Measurements from ENCODE around the gene IMMP2L.

Gene IMMP2L

GRCh38 chr7:111393011-111393754 lies 169.1 kb downstream of the IMMP2L start:
- DNase-seq (ENCODE audit: low spot score) = no peak

GRCh38 chr7:111392294-111392693 lies 170.0 kb downstream of the IMMP2L start:
- DNase-seq (ENCODE audit: low spot score) = no peak

- no peak for DNase-seq (ENCODE audit: low spot score)
Observed at GRCh38 chr7:111390000-111390399, 172.3 kb downstream of the IMMP2L start.

- no peak for DNase-seq (ENCODE audit: low spot score)
Observed at GRCh38 chr7:111388912-111389311, 173.4 kb downstream of the IMMP2L start.

GRCh38 chr7:111388016-111388415 lies 174.3 kb downstream of the IMMP2L start:
- no peak for DNase-seq (ENCODE audit: low spot score)

GRCh38 chr7:111384065-111384891 lies 178.0 kb downstream of the IMMP2L start:
- DNase-seq (ENCODE audit: low spot score) = no peak

GRCh38 chr7:111383133-111383532 lies 179.2 kb downstream of the IMMP2L start:
- no peak for DNase-seq (ENCODE audit: low spot score)

GRCh38 chr7:111381590-111381989 lies 180.7 kb downstream of the IMMP2L start:
- DNase-seq (ENCODE audit: low spot score) = no peak

GRCh38 chr7:111380945-111381344 lies 181.3 kb downstream of the IMMP2L start:
- no peak for DNase-seq (ENCODE audit: low spot score)

- DNase-seq (ENCODE audit: low spot score) = no peak
Observed at GRCh38 chr7:111374027-111374426, 188.3 kb downstream of the IMMP2L start.

GRCh38 chr7:111371437-111371836 lies 190.9 kb downstream of the IMMP2L start:
- DNase-seq (ENCODE audit: low spot score) = no peak

GRCh38 chr7:111370002-111370401 lies 192.3 kb downstream of the IMMP2L start:
- no peak for DNase-seq (ENCODE audit: low spot score)

- DNase-seq (ENCODE audit: low spot score) = no peak
Observed at GRCh38 chr7:111368381-111369065, 193.8 kb downstream of the IMMP2L start.

- no peak for DNase-seq (ENCODE audit: low spot score)
Observed at GRCh38 chr7:111364413-111364812, 197.9 kb downstream of the IMMP2L start.

- no peak for DNase-seq (ENCODE audit: low spot score)
Observed at GRCh38 chr7:111363099-111363498, 199.2 kb downstream of the IMMP2L start.

- DNase-seq (ENCODE audit: low spot score) = no peak
Observed at GRCh38 chr7:111362506-111363054, 199.7 kb downstream of the IMMP2L start.

GRCh38 chr7:111358915-111359314 lies 203.4 kb downstream of the IMMP2L start:
- DNase-seq (ENCODE audit: low spot score) = no peak

- no peak for DNase-seq (ENCODE audit: low spot score)
Observed at GRCh38 chr7:111357691-111358090, 204.6 kb downstream of the IMMP2L start.

- DNase-seq (ENCODE audit: low spot score) = no peak
Observed at GRCh38 chr7:111356941-111357340, 205.4 kb downstream of the IMMP2L start.

GRCh38 chr7:111352319-111352718 lies 210.0 kb downstream of the IMMP2L start:
- DNase-seq (ENCODE audit: low spot score) = no peak

GRCh38 chr7:111346219-111346618 lies 216.1 kb downstream of the IMMP2L start:
- DNase-seq (ENCODE audit: low spot score) = no peak

GRCh38 chr7:111343017-111343416 lies 219.3 kb downstream of the IMMP2L start:
- DNase-seq (ENCODE audit: low spot score) = no peak
